Osteocyte (in vitro differentiated cells): ENCODE results near the gene WSB2. TPM values are rescaled to one million over a fixed set of nuclear protein-coding genes. Genes with fewer than 3 reads are reported as not detected.

ENCODE experiments used
- DNase-seq: peaks from one replicate; pipeline ENCODE4 v3.0.0; 2021; ENCODE audit warnings: mixed read lengths; ENCODE audit not compliant: unreplicated experiment; ENCODE audit errors: extremely low spot score
- H3K27ac Mint-ChIP-seq: one replicate; pipeline ENCODE4 v1.8.0; 2021; ENCODE audit warnings: mild to moderate bottlenecking, mixed read lengths; ENCODE audit not compliant: unreplicated experiment
- H3K27me3 Mint-ChIP-seq: one replicate; pipeline ENCODE4 v1.8.0; 2021; ENCODE audit warnings: mixed read lengths; ENCODE audit not compliant: unreplicated experiment
- H3K36me3 Mint-ChIP-seq: one replicate; pipeline ENCODE4 v1.8.0; 2021; ENCODE audit warnings: mixed read lengths; ENCODE audit not compliant: unreplicated experiment
- H3K4me1 Mint-ChIP-seq: one replicate; pipeline ENCODE4 v1.8.0; 2021; ENCODE audit warnings: mixed read lengths; ENCODE audit not compliant: unreplicated experiment
- H3K4me3 Mint-ChIP-seq: one replicate; pipeline ENCODE4 v1.8.0; 2021; ENCODE audit warnings: mild to moderate bottlenecking, moderate library complexity, mixed read lengths; ENCODE audit not compliant: unreplicated experiment
- H3K9me3 Mint-ChIP-seq: one replicate; pipeline ENCODE4 v1.8.0; 2021; ENCODE audit warnings: mixed read lengths; ENCODE audit not compliant: unreplicated experiment
- CTCF ChIP-seq: fragments of 200-600 bp; sonication (generic); IDR thresholded peaks from 2 replicates; pipeline ENCODE4 v1.5.0; 2021; ENCODE audit warnings: antibody characterized with exemption, mild to moderate bottlenecking, moderate library complexity
- total RNA-seq: library from RNA; stranded (reverse); gene quantifications from 2 replicates; pipeline ENCODE4 v1.2.1, GENCODE V29; 2021

The WSB2 gene
- total RNA-seq, 1 donor from 2014 or later: 94.7 TPM

GRCh38 chr12:118061873-118062843 lies 1.2 kb upstream of the WSB2 start:
- Mint-ChIP-seq H3K27me3 (no peaks in the 10 kb centered on the region), H3K9me3 (no peaks in the 10 kb centered on the region), H3K27ac (peak overlapping the region; percentile 92), H3K4me1 (peaks cover 45% of the 10 kb centered on the region), H3K4me3 (peak overlapping the region; percentile 88), H3K36me3 (peaks cover 6% of the 10 kb centered on the region)
- no peak for TF ChIP-seq CTCF
- DNase-seq: no peak

GRCh38 chr12:118060301-118061010 lies 523 bp downstream of the WSB2 start:
- no peaks in the 10 kb centered on the region for H3K36me3 Mint-ChIP-seq
- no peaks in the 10 kb centered on the region for H3K27me3 Mint-ChIP-seq
- peak overlapping the region; percentile 92 for H3K27ac Mint-ChIP-seq
- H3K4me3 Mint-ChIP-seq: peak overlapping the region; percentile 81
- peaks cover 59% of the 10 kb centered on the region for H3K4me1 Mint-ChIP-seq
- no peak for TF ChIP-seq CTCF
- DNase-seq: peak; percentile 86
- H3K9me3 Mint-ChIP-seq: no peaks in the 10 kb centered on the region

- Mint-ChIP-seq H3K27me3 (no peaks in the 10 kb centered on the region), H3K4me3 (peak overlapping the region; percentile 81), H3K36me3 (peaks cover 2% of the 10 kb centered on the region), H3K27ac (peak overlapping the region; percentile 92), H3K4me1 (peaks cover 61% of the 10 kb centered on the region), H3K9me3 (no peaks in the 10 kb centered on the region)
- DNase-seq: no peak
- no peak for TF ChIP-seq CTCF
Observed at GRCh38 chr12:118059341-118060191, 1.4 kb downstream of the WSB2 start.

- no peak for TF ChIP-seq CTCF
- Mint-ChIP-seq H3K4me3 (no peak overlapping the region), H3K9me3 (no peaks in the 10 kb centered on the region), H3K36me3 (peaks cover 2% of the 10 kb centered on the region), H3K4me1 (peaks cover 55% of the 10 kb centered on the region), H3K27ac (peak overlapping the region; percentile 92), H3K27me3 (no peaks in the 10 kb centered on the region)
- no peak for DNase-seq
Observed at GRCh38 chr12:118058881-118059280, 2.1 kb downstream of the WSB2 start.
